ENCODE data around the gene SLC38A1. TPM values are rescaled to one million over a fixed set of nuclear protein-coding genes. Genes with fewer than 3 reads are reported as not detected.

Gene SLC38A1
- total RNA-seq, 1 experiment from 2014 or later: 95.8 TPM

- Histone ChIP-seq H3K36me3 (replicated peaks; ENCODE audit: control insufficient read depth, insufficient read depth, low read length) (peaks cover 9% of the 10 kb centered on the region), H3K4me3 (ENCODE audit: insufficient read depth, low read depth, low read length) (no peak overlapping the region), H3K27me3 (ENCODE audit: control insufficient read depth, insufficient read depth, low read length) (no peaks in the 10 kb centered on the region)
- no peak for DNase-seq
These were observed 37.9 kb downstream of the SLC38A1 start for GRCh38 chr12:46230983-46231382.

- no peaks in the 10 kb centered on the region for H3K27me3 ChIP-seq (ENCODE audit: control insufficient read depth, insufficient read depth, low read length)
- DNase-seq: no peak
- H3K4me3 ChIP-seq (ENCODE audit: insufficient read depth, low read depth, low read length): no peak overlapping the region
- H3K36me3 ChIP-seq (replicated peaks; ENCODE audit: control insufficient read depth, insufficient read depth, low read length): peaks cover 10% of the 10 kb centered on the region
These were observed 38.5 kb downstream of the SLC38A1 start for GRCh38 chr12:46230306-46230705.

- H3K36me3 ChIP-seq (replicated peaks; ENCODE audit: control insufficient read depth, insufficient read depth, low read length): peaks cover 17% of the 10 kb centered on the region
- no peak for DNase-seq
- H3K27me3 ChIP-seq (ENCODE audit: control insufficient read depth, insufficient read depth, low read length): no peaks in the 10 kb centered on the region
- no peak overlapping the region for H3K4me3 ChIP-seq (ENCODE audit: insufficient read depth, low read depth, low read length)
These were observed 41.2 kb downstream of the SLC38A1 start for GRCh38 chr12:46227616-46228015.

- Histone ChIP-seq H3K36me3 (replicated peaks; ENCODE audit: control insufficient read depth, insufficient read depth, low read length) (peaks cover 19% of the 10 kb centered on the region), H3K27me3 (ENCODE audit: control insufficient read depth, insufficient read depth, low read length) (no peaks in the 10 kb centered on the region), H3K4me3 (ENCODE audit: insufficient read depth, low read depth, low read length) (no peak overlapping the region)
- no peak for DNase-seq
These were observed 44.5 kb downstream of the SLC38A1 start for GRCh38 chr12:46224386-46224785.

- H3K4me3 ChIP-seq (ENCODE audit: insufficient read depth, low read depth, low read length): no peak overlapping the region
- no peak for DNase-seq
- peaks cover 15% of the 10 kb centered on the region for H3K36me3 ChIP-seq (replicated peaks; ENCODE audit: control insufficient read depth, insufficient read depth, low read length)
- H3K27me3 ChIP-seq (ENCODE audit: control insufficient read depth, insufficient read depth, low read length): no peaks in the 10 kb centered on the region
These were observed 45.8 kb downstream of the SLC38A1 start for GRCh38 chr12:46223047-46223446.

GRCh38 chr12:46222636-46223035 is 46.2 kb downstream of the SLC38A1 start:
- peaks cover 11% of the 10 kb centered on the region for H3K36me3 ChIP-seq (replicated peaks; ENCODE audit: control insufficient read depth, insufficient read depth, low read length)
- no peak for DNase-seq
- no peaks in the 10 kb centered on the region for H3K27me3 ChIP-seq (ENCODE audit: control insufficient read depth, insufficient read depth, low read length)
- no peak overlapping the region for H3K4me3 ChIP-seq (ENCODE audit: insufficient read depth, low read depth, low read length)

- DNase-seq: no peak
- H3K4me3 ChIP-seq (ENCODE audit: insufficient read depth, low read depth, low read length): no peak overlapping the region
- H3K27me3 ChIP-seq (ENCODE audit: control insufficient read depth, insufficient read depth, low read length): no peaks in the 10 kb centered on the region
- H3K36me3 ChIP-seq (replicated peaks; ENCODE audit: control insufficient read depth, insufficient read depth, low read length): peaks cover 11% of the 10 kb centered on the region
These were observed 47.4 kb downstream of the SLC38A1 start for GRCh38 chr12:46221255-46222128.

- H3K27me3 ChIP-seq (ENCODE audit: control insufficient read depth, insufficient read depth, low read length): no peaks in the 10 kb centered on the region
- peaks cover 11% of the 10 kb centered on the region for H3K36me3 ChIP-seq (replicated peaks; ENCODE audit: control insufficient read depth, insufficient read depth, low read length)
- no peak for DNase-seq
- no peak overlapping the region for H3K4me3 ChIP-seq (ENCODE audit: insufficient read depth, low read depth, low read length)
These were observed 48.8 kb downstream of the SLC38A1 start for GRCh38 chr12:46219877-46220655.

GRCh38 chr12:46219132-46219876 is 49.5 kb downstream of the SLC38A1 start:
- Histone ChIP-seq H3K36me3 (replicated peaks; ENCODE audit: control insufficient read depth, insufficient read depth, low read length) (peaks cover 10% of the 10 kb centered on the region), H3K27me3 (ENCODE audit: control insufficient read depth, insufficient read depth, low read length) (no peaks in the 10 kb centered on the region), H3K4me3 (ENCODE audit: insufficient read depth, low read depth, low read length) (no peak overlapping the region)
- DNase-seq: no peak

- no peak for DNase-seq
- H3K36me3 ChIP-seq (replicated peaks; ENCODE audit: control insufficient read depth, insufficient read depth, low read length): peaks cover 6% of the 10 kb centered on the region
- no peaks in the 10 kb centered on the region for H3K27me3 ChIP-seq (ENCODE audit: control insufficient read depth, insufficient read depth, low read length)
- H3K4me3 ChIP-seq (ENCODE audit: insufficient read depth, low read depth, low read length): no peak overlapping the region
These were observed 50.3 kb downstream of the SLC38A1 start for GRCh38 chr12:46218322-46219095.

GRCh38 chr12:46217541-46218321 is 51.1 kb downstream of the SLC38A1 start:
- DNase-seq: no peak
- no peak overlapping the region for H3K4me3 ChIP-seq (ENCODE audit: insufficient read depth, low read depth, low read length)
- H3K27me3 ChIP-seq (ENCODE audit: control insufficient read depth, insufficient read depth, low read length): no peaks in the 10 kb centered on the region
- peaks cover 10% of the 10 kb centered on the region for H3K36me3 ChIP-seq (replicated peaks; ENCODE audit: control insufficient read depth, insufficient read depth, low read length)

- Histone ChIP-seq H3K27me3 (ENCODE audit: control insufficient read depth, insufficient read depth, low read length) (no peaks in the 10 kb centered on the region), H3K36me3 (replicated peaks; ENCODE audit: control insufficient read depth, insufficient read depth, low read length) (peaks cover 14% of the 10 kb centered on the region), H3K4me3 (ENCODE audit: insufficient read depth, low read depth, low read length) (no peak overlapping the region)
- DNase-seq: no peak
These were observed 54.0 kb downstream of the SLC38A1 start for GRCh38 chr12:46214668-46215436.

Measured in H7 (cell line).